Erythroblast (primary cell): Measurements from ENCODE around the gene PPP1R36.

Source experiments
- GATA1 ChIP-seq: IDR thresholded peaks from 2 replicates; pipeline ENCODE4 v1.6.1; 2011; ENCODE audit warnings: low read depth, mild to moderate bottlenecking, control low read depth, low read length, moderate library complexity
- POLR2A ChIP-seq: IDR thresholded peaks from 2 replicates; pipeline ENCODE4 v1.6.1; 2011; ENCODE audit warnings: mild to moderate bottlenecking, low read length

GRCh38 chr14:64610049-64610746, 60.4 kb downstream of the PPP1R36 start:
- no peak for TF ChIP-seq POLR2A
- no peak for TF ChIP-seq GATA1
